HG03457 (cell line): ENCODE results near the gene PPFIA2.
"Not testable (repeated sequence)": the region's sequence is repeated elsewhere in the genome, so short reads cannot be mapped to it uniquely, and the experiment has no call there.

Source experiments
- ATAC-seq: cut with Tn5 transposase; IDR thresholded peaks from one replicate; pipeline ENCODE4 v1.9.1; 2021; ENCODE audit warnings: moderate number of reproducible peaks; ENCODE audit not compliant: unreplicated experiment

The PPFIA2 gene

DNA sequence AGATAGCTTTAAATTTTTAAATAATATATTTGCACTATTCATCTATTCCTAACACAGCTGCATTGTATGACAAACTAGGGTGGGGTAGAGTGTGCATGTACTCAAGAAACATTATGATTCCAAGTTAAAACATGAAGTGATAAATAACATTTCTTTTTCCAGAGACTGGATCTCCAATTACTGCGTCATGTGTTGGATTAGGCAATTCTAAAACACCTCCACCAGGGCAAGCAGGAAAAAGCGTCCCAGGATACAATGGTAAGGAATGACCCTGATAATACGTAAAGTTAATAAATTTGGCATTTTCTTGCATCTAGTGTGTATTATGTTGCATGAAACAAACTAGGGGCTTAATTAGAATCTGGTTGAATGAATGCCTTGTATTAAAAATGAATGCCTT is 542.4 kb downstream of the PPFIA2 start:
- no peak for ATAC-seq

DNA sequence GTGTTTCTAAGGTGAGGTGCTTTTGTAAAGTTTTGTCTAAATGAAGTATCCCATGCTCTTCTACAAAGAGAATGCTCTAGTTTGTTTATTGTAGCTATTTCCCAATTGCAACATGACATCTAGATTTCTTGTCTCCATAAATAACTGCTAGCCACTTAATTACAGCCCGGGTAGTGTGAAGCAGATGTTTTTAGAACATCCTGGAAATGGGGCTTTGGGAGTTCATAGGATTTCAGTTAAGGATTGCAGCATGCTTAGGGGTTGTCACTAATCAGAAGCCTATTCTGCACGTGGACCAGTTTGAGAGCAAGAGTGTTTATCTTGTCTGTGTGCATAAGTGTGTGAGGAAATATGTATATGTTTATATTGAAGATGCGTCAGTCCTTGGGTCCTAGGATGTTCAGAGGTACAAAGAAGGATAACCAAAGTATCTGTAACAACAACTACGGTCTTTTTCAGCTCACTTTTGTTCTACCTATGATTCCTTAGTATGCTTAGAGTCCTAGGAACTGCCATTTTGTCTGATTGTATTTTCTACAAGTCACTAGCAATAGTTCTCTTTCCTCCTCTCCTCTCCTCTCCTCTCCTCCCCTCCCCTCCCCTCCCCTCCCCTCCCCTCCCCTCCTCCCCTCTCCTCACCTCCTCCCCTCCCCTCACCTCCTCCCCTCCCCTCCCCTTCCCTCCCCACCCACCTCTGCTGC is 546.0 kb downstream of the PPFIA2 start:
- no peak for ATAC-seq

GRCh38 chr12:81211306-81211705 is 547.8 kb downstream of the PPFIA2 start:
- ATAC-seq: no peak

- not testable (repeated sequence) for ATAC-seq
These were observed 549.4 kb downstream of the PPFIA2 start for GRCh38 chr12:81209772-81210225.

DNA sequence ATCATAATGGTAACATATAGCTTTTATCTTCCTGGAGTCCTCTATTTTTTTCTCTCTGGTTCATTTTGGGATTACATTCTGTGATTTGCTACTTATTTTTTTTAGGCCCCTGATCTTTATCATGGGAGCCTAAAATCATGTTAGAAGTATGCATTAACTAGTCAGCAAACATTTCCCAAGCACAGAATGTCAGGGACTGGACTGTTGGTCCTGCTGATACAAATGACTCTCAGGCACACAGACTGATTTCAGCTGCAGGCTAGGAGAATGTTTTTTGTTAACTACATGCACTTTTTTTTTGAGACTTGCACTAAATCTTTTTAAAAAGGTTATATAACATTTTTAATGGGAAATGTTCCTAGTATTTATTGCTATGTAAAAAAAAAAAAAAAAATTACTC is 550.1 kb downstream of the PPFIA2 start:
- no peak for ATAC-seq

DNA sequence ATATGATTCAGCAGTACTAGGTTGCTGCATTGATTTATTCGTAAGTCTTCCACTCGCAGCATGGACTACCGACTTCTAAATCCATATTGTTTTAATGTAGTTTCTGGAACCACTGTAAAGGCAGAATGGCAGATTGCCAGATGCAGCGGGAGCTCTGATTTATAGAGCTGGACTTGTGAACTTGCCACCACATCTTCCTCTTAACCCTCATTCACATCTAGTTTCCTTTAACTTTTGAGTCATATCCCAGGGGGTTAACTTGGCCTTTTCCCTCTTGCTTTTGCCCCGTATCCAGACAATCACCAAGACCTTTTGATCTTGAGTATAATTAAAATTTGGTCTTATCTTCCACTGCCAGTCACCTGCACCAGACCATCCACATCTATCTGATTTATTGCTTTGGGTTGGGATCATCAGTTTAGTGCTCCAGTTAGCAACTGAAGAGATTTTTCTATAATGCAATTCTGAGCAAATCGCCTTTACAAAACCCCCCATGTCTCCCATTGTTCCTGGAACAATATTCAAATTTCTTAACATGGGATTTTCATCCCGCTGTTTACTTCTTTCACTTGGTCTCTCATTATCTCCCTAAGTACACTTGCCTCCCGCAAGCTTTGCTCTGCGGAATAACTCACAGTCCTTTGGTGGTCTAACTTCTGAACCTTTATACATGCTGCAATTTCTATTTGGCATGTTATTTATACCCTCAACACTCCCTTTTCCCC is 550.8 kb downstream of the PPFIA2 start:
- no peak for ATAC-seq
